Osteoblast (primary cell): ENCODE measurements around the gene RBPJL. TPM values are rescaled to one million over a fixed set of nuclear protein-coding genes. Genes with fewer than 3 reads are reported as not detected.

Source experiments
- DNase-seq: peaks from one replicate; pipeline ENCODE4 v3.0.0; 2011; ENCODE audit warnings: low spot score, mixed read lengths; ENCODE audit not compliant: insufficient read length; ENCODE audit errors: missing footprints
- H2AFZ ChIP-seq: 2 replicates; pipeline ENCODE4 v1.6.0; 2011; ENCODE audit warnings: mild to moderate bottlenecking, low read length
- H3K27ac ChIP-seq: 2 replicates; pipeline ENCODE4 v1.5.1; 2011; ENCODE audit warnings: mild to moderate bottlenecking, low read depth, low read length, moderate library complexity
- H3K27me3 ChIP-seq: 2 replicates; pipeline ENCODE4 v1.6.0; 2012; ENCODE audit warnings: mild to moderate bottlenecking, control low read depth, inconsistent platforms, low read length, moderate library complexity; ENCODE audit not compliant: insufficient read depth
- H3K36me3 ChIP-seq: 2 replicates; pipeline ENCODE4 v1.5.1; 2011; ENCODE audit warnings: mild to moderate bottlenecking, low read length, control low read depth, moderate library complexity; ENCODE audit not compliant: insufficient read depth
- H3K4me1 ChIP-seq: 2 replicates; pipeline ENCODE4 v1.5.1; 2011; ENCODE audit warnings: mild to moderate bottlenecking, low read length, control low read depth, moderate library complexity; ENCODE audit not compliant: insufficient read depth
- H3K4me2 ChIP-seq: 2 replicates; pipeline ENCODE4 v1.6.0; 2011; ENCODE audit warnings: mild to moderate bottlenecking, low read length; ENCODE audit not compliant: insufficient read depth
- H3K4me3 ChIP-seq: fragments of 200-600 bp; sonication (generic); 3 replicates; pipeline ENCODE4 v1.5.1; 2012; ENCODE audit warnings: mild to moderate bottlenecking, low read length, inconsistent platforms; ENCODE audit not compliant: insufficient read depth
- H3K79me2 ChIP-seq: 2 replicates; pipeline ENCODE4 v1.6.0; 2012; ENCODE audit warnings: mild to moderate bottlenecking, low read length, control low read depth, inconsistent platforms; ENCODE audit not compliant: insufficient read depth
- H3K9me3 ChIP-seq: 2 replicates; pipeline ENCODE4 v1.5.1; 2011; ENCODE audit warnings: low read depth, low read length, control low read depth
- H4K20me1 ChIP-seq: 2 replicates; pipeline ENCODE4 v1.6.0; 2012; ENCODE audit warnings: mild to moderate bottlenecking, low read length, control low read depth; ENCODE audit not compliant: insufficient read depth
- total RNA-seq: library from RNA; depleted of rRNA; stranded (reverse); fragments of >200 nt; gene quantifications from 2 replicates; pipeline ENCODE4 v1.2.3, GENCODE V29; 2012
- TF ChIP-seq, protein P1 (sequence below): IDR thresholded peaks from 2 replicates; pipeline ENCODE4 v1.5.1; 2011; ENCODE audit warnings: mild to moderate bottlenecking, low read depth, low read length, moderate library complexity; ENCODE audit errors: extremely low read depth

The RBPJL gene
- total RNA-seq, 1 donor = not detected

DNA sequence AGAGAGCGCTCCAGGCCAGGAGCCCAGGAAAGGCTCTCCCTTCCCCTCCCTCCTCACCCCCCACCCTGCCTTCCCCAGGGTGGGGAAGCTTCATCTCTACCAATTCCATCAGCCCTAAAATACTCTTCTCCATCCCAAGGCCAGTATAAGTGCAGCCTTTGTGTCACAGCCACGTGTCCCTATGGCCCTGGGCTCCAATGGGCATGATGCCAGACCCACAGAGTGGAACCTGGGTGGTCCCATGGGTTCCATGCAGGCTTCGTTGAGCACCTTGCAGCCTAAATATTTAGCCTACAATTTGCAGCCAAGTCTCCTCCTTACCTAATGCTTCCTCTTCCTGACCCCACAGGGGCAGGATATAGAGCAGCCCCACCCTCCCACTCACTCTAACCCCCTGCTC is 2.4 kb downstream of the RBPJL start:
- no peaks in the 10 kb centered on the region for H3K79me2 ChIP-seq
- DNase-seq = peak; percentile 69
- H3K9me3 ChIP-seq = no peaks in the 10 kb centered on the region
- peaks cover 25% of the 10 kb centered on the region for H3K27me3 ChIP-seq
- H2AFZ ChIP-seq = no peak overlapping the region
- no peak overlapping the region for H3K4me2 ChIP-seq
- H3K4me1 ChIP-seq = no peaks in the 10 kb centered on the region
- TF ChIP-seq, protein P1, sequence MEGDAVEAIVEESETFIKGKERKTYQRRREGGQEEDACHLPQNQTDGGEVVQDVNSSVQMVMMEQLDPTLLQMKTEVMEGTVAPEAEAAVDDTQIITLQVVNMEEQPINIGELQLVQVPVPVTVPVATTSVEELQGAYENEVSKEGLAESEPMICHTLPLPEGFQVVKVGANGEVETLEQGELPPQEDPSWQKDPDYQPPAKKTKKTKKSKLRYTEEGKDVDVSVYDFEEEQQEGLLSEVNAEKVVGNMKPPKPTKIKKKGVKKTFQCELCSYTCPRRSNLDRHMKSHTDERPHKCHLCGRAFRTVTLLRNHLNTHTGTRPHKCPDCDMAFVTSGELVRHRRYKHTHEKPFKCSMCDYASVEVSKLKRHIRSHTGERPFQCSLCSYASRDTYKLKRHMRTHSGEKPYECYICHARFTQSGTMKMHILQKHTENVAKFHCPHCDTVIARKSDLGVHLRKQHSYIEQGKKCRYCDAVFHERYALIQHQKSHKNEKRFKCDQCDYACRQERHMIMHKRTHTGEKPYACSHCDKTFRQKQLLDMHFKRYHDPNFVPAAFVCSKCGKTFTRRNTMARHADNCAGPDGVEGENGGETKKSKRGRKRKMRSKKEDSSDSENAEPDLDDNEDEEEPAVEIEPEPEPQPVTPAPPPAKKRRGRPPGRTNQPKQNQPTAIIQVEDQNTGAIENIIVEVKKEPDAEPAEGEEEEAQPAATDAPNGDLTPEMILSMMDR = no peak
- no peaks in the 10 kb centered on the region for H3K36me3 ChIP-seq
- H3K27ac ChIP-seq = no peak overlapping the region
- H3K4me3 ChIP-seq = no peak overlapping the region
- no peaks in the 10 kb centered on the region for H4K20me1 ChIP-seq

DNA sequence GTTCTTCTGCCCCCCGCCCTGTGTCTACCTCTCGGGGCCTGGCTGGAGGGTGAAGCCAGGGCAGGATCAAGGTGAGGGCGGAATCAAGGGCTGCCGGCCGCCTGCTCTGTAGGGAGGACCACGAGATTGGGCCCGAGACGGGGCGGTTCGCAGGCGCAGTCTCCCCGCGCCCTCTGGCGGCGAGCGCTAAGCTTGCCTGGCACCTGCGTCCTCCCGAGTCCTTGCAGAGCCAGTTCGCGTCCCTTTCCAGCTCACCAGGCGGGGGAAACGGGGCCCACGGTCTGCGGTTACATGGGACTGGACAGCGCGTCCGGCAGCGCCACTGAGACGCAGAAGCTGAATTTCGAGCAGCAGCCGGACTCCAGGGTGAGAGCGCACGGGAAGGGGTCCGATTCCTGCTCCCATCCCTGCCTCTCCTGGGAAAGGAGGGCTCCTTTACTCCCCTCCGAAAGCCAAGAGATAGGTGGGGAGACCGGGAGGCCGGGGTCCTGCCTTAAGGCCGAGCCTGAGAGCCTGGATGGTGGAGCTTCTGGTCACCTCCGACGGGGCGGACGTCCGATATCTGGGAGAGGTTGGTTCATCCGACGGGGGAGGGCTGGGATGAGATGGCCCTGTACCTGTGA is 5.1 kb downstream of the RBPJL start:
- no peaks in the 10 kb centered on the region for H3K9me3 ChIP-seq
- no peak overlapping the region for H3K4me2 ChIP-seq
- H3K36me3 ChIP-seq = no peaks in the 10 kb centered on the region
- TF ChIP-seq, protein P1 = peak; percentile 79
- DNase-seq = peak; percentile 99
- no peak overlapping the region for H3K4me3 ChIP-seq
- no peaks in the 10 kb centered on the region for H4K20me1 ChIP-seq
- no peak overlapping the region for H3K27ac ChIP-seq
- peak overlapping the region; percentile 83 for H2AFZ ChIP-seq
- H3K79me2 ChIP-seq = no peaks in the 10 kb centered on the region
- no peaks in the 10 kb centered on the region for H3K4me1 ChIP-seq
- H3K27me3 ChIP-seq = peaks cover 20% of the 10 kb centered on the region

DNA sequence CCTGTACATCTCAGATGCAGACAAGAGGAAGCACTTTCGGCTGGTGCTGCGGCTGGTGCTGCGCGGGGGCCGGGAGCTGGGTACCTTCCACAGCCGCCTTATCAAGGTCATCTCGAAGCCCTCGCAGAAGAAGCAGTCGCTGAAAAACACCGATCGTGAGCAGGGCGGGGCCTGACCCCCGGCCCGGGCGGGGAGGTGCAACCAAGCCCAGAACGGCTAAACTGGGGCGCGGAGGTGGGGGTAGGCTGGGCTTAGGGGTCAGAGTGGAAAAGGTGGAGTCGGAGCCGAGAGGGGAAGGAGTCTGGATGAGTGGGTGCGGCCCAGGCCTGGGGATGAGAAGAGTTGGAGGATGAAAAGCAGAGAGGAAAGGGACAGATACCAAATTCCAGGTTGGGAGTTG is 5.6 kb downstream of the RBPJL start:
- Histone ChIP-seq H3K4me1 (no peaks in the 10 kb centered on the region), H3K4me2 (no peak overlapping the region), H3K27ac (no peak overlapping the region), H3K27me3 (peaks cover 21% of the 10 kb centered on the region), H3K36me3 (no peaks in the 10 kb centered on the region), H3K79me2 (no peaks in the 10 kb centered on the region), H3K9me3 (no peaks in the 10 kb centered on the region), H2AFZ (no peak overlapping the region), H4K20me1 (no peaks in the 10 kb centered on the region), H3K4me3 (no peak overlapping the region)
- TF ChIP-seq, protein P1 = no peak
- DNase-seq = peak; percentile 65

DNA sequence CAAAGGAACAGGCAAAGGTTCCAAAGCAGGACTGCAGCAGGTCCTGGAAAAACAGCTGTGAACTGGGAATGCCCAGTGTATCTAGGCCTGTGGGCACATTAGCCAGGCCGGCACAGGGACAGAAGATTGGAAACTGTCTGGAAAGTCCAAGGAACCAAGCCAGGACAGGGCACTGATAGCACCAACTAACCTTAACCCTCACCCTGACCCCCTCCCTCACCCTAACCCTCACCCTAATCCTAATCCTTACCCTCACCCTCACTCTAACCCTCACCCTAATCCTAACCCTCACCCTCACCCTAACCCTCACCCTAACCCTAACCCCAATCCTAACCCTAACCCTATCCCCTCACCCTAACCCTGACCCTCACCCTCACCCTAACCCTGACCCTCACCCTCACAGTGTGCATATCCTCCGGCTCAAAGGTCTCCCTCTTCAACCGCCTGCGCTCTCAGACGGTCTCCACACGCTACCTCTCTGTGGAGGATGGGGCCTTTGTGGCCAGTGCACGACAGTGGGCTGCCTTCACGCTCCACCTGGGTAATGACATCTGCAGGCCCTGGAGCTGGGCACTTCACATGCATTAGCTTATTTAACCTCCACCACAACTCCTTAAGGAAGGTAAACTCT is 6.5 kb downstream of the RBPJL start:
- H3K4me3 ChIP-seq = no peak overlapping the region
- H3K4me2 ChIP-seq = no peak overlapping the region
- H3K27ac ChIP-seq = no peak overlapping the region
- no peaks in the 10 kb centered on the region for H3K79me2 ChIP-seq
- H4K20me1 ChIP-seq = no peaks in the 10 kb centered on the region
- no peak overlapping the region for H2AFZ ChIP-seq
- TF ChIP-seq, protein P1 = no peak
- no peaks in the 10 kb centered on the region for H3K4me1 ChIP-seq
- H3K9me3 ChIP-seq = no peaks in the 10 kb centered on the region
- DNase-seq = peak; percentile 36
- peaks cover 14% of the 10 kb centered on the region for H3K27me3 ChIP-seq
- H3K36me3 ChIP-seq = no peaks in the 10 kb centered on the region
